GM12892 (cell line): ENCODE measurements around the gene CNTNAP5.

Experiments
- POLR2A ChIP-seq: IDR thresholded peaks from 2 replicates; pipeline ENCODE4 v1.6.1; 2011; ENCODE audit warnings: low read depth, low read length, control low read depth
- POLR2AphosphoS5 ChIP-seq: IDR thresholded peaks from 2 replicates; pipeline ENCODE4 v1.6.1; 2011; ENCODE audit warnings: low read depth, low read length, control low read depth
- TAF1 ChIP-seq: IDR thresholded peaks from 2 replicates; pipeline ENCODE4 v1.6.1; 2011; ENCODE audit warnings: low read depth, mild to moderate bottlenecking, control low read depth, low read length, borderline replicate concordance

DNA sequence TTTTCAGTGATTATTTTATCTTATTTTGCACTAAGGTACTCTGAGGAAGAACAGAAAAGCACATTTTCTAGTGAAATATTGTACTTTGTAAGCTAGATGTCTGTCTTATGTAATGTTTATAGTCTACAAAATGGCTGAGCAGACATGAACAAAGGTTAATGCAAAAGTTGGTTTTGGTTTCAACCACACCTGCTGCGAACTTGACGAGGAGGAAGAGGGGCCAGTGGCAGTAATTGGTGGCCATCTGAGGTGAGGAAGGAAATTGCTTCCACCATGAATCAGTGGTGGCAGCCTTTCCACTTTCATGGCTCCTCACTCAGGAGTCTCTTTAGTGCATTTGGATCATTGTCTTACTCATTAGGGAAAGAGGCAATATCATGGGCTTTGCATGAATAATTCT lies 894.2 kb downstream of the CNTNAP5 start:
- TF ChIP-seq TAF1 = no peak
- TF ChIP-seq POLR2A = no peak
- no peak for TF ChIP-seq POLR2AphosphoS5
